ENCODE measurements around the gene ALG1. TPM values are rescaled to one million over a fixed set of nuclear protein-coding genes. Genes with fewer than 3 reads are reported as not detected.

Gene ALG1
- total RNA-seq, 3 donors from 2014 or later = 14.4 to 21.2 (median 16.7) TPM

- no peaks in the 10 kb centered on the region for H3K36me3 ChIP-seq
- no peak for DNase-seq (ENCODE audit: low spot score in 2 of 2)
- no peak overlapping the region for H3K27ac ChIP-seq
- no peaks in the 10 kb centered on the region for H3K4me1 ChIP-seq
- H3K9me3 ChIP-seq = no peaks in the 10 kb centered on the region
- H3K27me3 ChIP-seq = no peaks in the 10 kb centered on the region
- H3K4me3 ChIP-seq = no peak overlapping the region
- intact Hi-C loops (cut with DNase I; ENCODE audit: low total_unique reads) = no loop called here
- TF ChIP-seq POLR2A (IDR thresholded peaks at IDR 0.05) (no peak), POLR2AphosphoS5 (IDR thresholded peaks at IDR 0.05) (no peak)
- TF ChIP-seq, protein P1, sequence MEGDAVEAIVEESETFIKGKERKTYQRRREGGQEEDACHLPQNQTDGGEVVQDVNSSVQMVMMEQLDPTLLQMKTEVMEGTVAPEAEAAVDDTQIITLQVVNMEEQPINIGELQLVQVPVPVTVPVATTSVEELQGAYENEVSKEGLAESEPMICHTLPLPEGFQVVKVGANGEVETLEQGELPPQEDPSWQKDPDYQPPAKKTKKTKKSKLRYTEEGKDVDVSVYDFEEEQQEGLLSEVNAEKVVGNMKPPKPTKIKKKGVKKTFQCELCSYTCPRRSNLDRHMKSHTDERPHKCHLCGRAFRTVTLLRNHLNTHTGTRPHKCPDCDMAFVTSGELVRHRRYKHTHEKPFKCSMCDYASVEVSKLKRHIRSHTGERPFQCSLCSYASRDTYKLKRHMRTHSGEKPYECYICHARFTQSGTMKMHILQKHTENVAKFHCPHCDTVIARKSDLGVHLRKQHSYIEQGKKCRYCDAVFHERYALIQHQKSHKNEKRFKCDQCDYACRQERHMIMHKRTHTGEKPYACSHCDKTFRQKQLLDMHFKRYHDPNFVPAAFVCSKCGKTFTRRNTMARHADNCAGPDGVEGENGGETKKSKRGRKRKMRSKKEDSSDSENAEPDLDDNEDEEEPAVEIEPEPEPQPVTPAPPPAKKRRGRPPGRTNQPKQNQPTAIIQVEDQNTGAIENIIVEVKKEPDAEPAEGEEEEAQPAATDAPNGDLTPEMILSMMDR (IDR thresholded peaks at IDR 0.05) = no peak
These were observed 12.1 kb upstream of the ALG1 start for GRCh38 chr16:5059386-5060072.

GRCh38 chr16:5060073-5060641 is 11.5 kb upstream of the ALG1 start:
- Histone ChIP-seq H3K27ac (no peak overlapping the region), H3K27me3 (no peaks in the 10 kb centered on the region), H3K9me3 (no peaks in the 10 kb centered on the region), H3K4me1 (no peaks in the 10 kb centered on the region), H3K4me3 (no peak overlapping the region), H3K36me3 (no peaks in the 10 kb centered on the region)
- TF ChIP-seq, protein P1 (IDR thresholded peaks at IDR 0.05) = no peak
- TF ChIP-seq POLR2A (IDR thresholded peaks at IDR 0.05) = no peak
- no peak for TF ChIP-seq POLR2AphosphoS5 (IDR thresholded peaks at IDR 0.05)
- no peak for DNase-seq (ENCODE audit: low spot score in 2 of 2)
- intact Hi-C loops (cut with DNase I; ENCODE audit: low total_unique reads) = no loop called here

DNA sequence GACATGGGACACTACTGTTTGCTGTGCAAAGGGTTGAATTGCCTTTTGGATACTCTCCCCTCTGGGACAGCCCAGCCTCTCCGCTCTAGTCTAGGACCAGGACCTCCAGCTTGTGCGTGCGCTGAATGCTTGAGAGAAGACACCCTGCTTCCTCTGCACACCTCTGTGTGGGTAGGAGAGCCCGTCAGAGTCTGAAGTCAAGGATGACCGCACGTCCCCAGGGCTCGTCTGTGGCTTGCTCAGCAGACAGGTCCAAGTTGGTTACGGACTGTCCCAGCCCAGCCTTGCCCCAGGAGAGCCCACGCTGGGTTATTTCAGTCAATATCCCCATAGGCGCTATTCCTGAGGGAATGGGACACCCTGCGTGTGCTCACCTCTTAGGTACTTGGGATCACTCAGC is 9.6 kb upstream of the ALG1 start:
- Histone ChIP-seq H3K4me3 (no peak overlapping the region), H3K36me3 (no peaks in the 10 kb centered on the region), H3K27me3 (no peaks in the 10 kb centered on the region), H3K9me3 (no peaks in the 10 kb centered on the region), H3K4me1 (no peaks in the 10 kb centered on the region), H3K27ac (no peak overlapping the region)
- TF ChIP-seq POLR2AphosphoS5 (IDR thresholded peaks at IDR 0.05) = no peak
- no peak for TF ChIP-seq POLR2A (IDR thresholded peaks at IDR 0.05)
- TF ChIP-seq, protein P1 (IDR thresholded peaks at IDR 0.05) = no peak
- no peak for DNase-seq (ENCODE audit: low spot score in 2 of 2)
- intact Hi-C loops (cut with DNase I; ENCODE audit: low total_unique reads) = no loop called here

GRCh38 chr16:5062790-5063765 is 8.6 kb upstream of the ALG1 start:
- no peak for TF ChIP-seq POLR2A (IDR thresholded peaks at IDR 0.05)
- TF ChIP-seq, protein P1 (IDR thresholded peaks at IDR 0.05) = no peak
- no peak for TF ChIP-seq POLR2AphosphoS5 (IDR thresholded peaks at IDR 0.05)
- Histone ChIP-seq H3K9me3 (no peaks in the 10 kb centered on the region), H3K27ac (no peak overlapping the region), H3K4me1 (no peaks in the 10 kb centered on the region), H3K36me3 (no peaks in the 10 kb centered on the region), H3K4me3 (no peak overlapping the region), H3K27me3 (no peaks in the 10 kb centered on the region)
- intact Hi-C loops (cut with DNase I; ENCODE audit: low total_unique reads) = no loop called here
- no peak for DNase-seq (ENCODE audit: low spot score in 2 of 2)

Measured in breast epithelium (tissue), 4 donors.